ENCODE data around the gene FOXO3.
"Not testable (repeated sequence)": the region's sequence is repeated elsewhere in the genome, so short reads cannot be mapped to it uniquely, and the experiment has no call there.

FOXO3 gene

GRCh38 chr6:108652375-108652774 lies 91.7 kb downstream of the FOXO3 start:
- no peak for DNase-seq (ENCODE audit: low read depth)
- H3K4me3 ChIP-seq (ENCODE audit: low read depth, low read length): no peak overlapping the region
- TF ChIP-seq, protein P1, sequence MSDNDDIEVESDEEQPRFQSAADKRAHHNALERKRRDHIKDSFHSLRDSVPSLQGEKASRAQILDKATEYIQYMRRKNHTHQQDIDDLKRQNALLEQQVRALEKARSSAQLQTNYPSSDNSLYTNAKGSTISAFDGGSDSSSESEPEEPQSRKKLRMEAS (IDR thresholded peaks at IDR 0.05; ENCODE audit: low read depth, low read length): no peak
- no peak for TF ChIP-seq POLR2A (IDR thresholded peaks at IDR 0.05; ENCODE audit: extremely low read depth, insufficient read length)

DNA sequence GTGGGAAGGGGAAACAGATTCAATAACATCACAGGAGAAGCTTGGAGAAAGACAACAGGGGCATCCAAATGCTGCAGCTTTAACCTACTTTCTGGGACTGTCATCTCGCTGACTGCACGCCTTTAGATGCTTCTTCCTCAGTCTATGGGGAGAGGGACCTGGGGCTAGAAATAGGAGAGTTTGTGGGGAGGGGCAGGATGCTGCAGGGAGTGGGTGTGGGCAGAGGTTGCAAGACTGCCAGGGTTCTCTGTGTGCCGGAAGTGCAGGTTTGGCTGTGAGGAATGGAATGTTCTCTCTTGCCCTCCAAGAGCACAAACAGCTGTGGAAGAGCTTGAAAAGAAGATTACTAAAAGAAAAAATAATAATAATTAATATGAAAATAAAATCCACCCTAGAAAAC lies 93.2 kb downstream of the FOXO3 start:
- no peak overlapping the region for H3K4me3 ChIP-seq (ENCODE audit: low read depth, low read length)
- TF ChIP-seq MYC (IDR thresholded peaks at IDR 0.05; ENCODE audit: low read depth, low read length) (no peak), CTCF (IDR thresholded peaks at IDR 0.05; ENCODE audit: low read depth, low read length) (no peak), POLR2A (IDR thresholded peaks at IDR 0.05; ENCODE audit: extremely low read depth, insufficient read length) (no peak)
- TF ChIP-seq, protein P1 (IDR thresholded peaks at IDR 0.05; ENCODE audit: low read depth, low read length): no peak
- no peak for DNase-seq (ENCODE audit: low read depth)

DNA sequence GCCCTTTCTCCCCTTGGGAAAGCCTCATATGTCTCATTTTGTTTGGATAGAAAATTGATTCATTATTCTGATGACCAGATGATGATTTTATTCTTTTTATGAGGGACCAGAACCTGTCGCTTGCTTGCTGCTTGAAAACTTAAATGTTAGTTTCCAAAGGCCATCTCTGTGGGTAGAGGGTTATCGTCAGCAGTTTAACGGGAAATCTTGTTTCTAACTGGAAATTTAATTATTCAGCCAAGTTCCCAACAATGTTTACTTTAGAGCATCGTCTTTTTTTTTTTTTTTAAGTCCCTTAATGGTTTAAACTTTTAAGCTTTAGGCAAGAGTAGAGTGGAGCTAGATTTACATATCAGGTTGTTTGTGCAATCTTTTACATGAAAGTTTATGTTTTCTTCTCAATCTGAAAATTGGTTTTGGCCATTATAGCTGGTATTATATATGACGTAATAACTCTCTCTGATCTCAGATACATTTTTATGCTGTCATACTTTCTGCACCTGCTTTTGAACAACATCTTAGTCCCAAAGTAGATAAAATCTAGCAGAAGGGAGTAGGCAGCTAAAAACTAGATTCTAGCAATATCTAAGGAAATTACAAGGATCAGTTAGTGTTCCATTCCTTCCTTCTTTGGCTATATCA lies 93.9 kb downstream of the FOXO3 start:
- H3K4me3 ChIP-seq (ENCODE audit: low read depth, low read length): no peak overlapping the region
- TF ChIP-seq, protein P1 (IDR thresholded peaks at IDR 0.05; ENCODE audit: low read depth, low read length): no peak
- no peak for TF ChIP-seq POLR2A (IDR thresholded peaks at IDR 0.05; ENCODE audit: extremely low read depth, insufficient read length)
- no peak for DNase-seq (ENCODE audit: low read depth)

DNA sequence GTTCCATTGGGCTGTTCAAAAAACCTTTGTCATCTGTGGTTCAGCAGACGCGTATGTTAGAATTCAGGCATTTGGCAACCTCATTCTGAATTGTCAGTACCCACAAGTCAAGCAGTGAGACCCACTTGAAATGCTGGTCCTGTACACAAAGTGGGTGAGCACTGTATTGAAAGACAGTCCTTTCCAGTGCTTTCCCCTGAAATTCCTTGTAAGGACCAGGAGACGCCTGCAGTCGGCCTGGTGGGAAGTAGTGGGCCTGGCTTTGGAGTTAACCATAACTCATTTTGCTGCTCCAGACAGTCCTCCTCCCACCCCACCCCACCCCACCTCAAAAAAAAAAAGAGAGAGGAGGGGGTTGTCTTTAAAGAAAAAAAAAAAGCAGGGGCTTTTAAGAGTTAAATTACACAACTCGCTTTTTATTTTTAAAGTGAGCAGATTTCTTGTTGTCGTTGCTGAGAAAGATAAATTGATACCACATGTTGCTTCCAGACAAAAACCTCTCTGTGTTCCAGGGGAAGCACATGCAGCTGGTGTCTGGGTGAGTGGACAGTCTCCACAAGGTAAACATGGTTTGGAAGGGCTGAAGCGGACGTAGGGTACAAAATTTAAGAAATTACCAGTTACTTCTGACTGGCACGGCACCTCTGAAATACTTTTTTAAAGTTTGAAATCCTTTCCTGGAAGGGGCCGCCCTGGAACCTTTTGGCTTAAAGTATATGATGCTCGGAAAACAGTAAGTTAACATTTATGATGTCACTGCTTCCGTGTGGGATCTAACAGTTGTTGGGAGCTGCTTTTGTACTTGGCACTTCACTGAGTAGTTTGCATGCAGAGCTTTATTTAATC lies 95.3 kb downstream of the FOXO3 start:
- DNase-seq (ENCODE audit: low read depth): no peak
- H3K4me3 ChIP-seq (ENCODE audit: low read depth, low read length): no peak overlapping the region
- TF ChIP-seq, protein P1 (IDR thresholded peaks at IDR 0.05; ENCODE audit: low read depth, low read length): no peak
- no peak for TF ChIP-seq POLR2A (IDR thresholded peaks at IDR 0.05; ENCODE audit: extremely low read depth, insufficient read length)
- TF ChIP-seq MYC (IDR thresholded peaks at IDR 0.05; ENCODE audit: low read depth, low read length): no peak
- no peak for TF ChIP-seq CTCF (IDR thresholded peaks at IDR 0.05; ENCODE audit: low read depth, low read length)

DNA sequence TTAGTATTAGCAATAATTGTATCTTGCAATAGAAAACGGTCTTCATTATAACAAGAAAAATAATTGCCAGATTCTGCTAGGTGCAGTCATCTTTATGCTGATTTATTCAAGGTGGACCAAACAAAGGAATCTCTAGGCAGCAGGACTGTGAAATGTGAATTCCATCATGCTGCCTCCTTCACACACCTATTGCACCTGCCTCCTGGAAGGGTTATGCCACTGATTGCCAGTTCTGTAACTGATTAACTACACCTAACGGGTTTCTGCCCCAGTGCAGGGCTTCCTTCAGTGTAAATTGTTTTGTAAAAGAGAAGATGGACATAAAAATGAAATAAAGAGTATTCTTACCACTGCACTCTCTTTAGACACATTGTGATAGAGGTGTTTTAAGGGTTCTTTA lies 96.1 kb downstream of the FOXO3 start:
- DNase-seq (ENCODE audit: low read depth): no peak
- no peak for TF ChIP-seq POLR2A (IDR thresholded peaks at IDR 0.05; ENCODE audit: extremely low read depth, insufficient read length)
- TF ChIP-seq CTCF (IDR thresholded peaks at IDR 0.05; ENCODE audit: low read depth, low read length): no peak
- no peak for TF ChIP-seq MYC (IDR thresholded peaks at IDR 0.05; ENCODE audit: low read depth, low read length)
- TF ChIP-seq, protein P1 (IDR thresholded peaks at IDR 0.05; ENCODE audit: low read depth, low read length): no peak
- H3K4me3 ChIP-seq (ENCODE audit: low read depth, low read length): no peak overlapping the region

DNA sequence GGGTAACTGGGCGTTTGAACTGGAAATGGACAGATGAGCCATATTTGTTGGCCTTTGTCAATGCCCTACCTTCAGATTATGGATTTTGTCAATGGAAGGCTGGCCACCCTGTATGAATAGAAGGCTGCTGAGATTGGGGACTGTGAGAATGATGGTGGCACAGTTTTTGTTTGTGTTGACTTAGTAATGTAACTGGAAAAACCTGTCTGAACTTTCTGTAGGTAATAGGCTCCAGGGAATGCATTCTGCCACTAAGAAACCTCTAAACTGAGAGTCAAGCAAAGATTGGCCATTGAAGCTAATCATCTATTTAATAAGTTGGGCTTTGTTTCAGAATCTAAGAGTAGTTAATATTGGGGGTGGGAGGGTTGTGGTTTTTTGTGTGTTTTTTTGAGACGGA lies 97.5 kb downstream of the FOXO3 start:
- TF ChIP-seq CTCF (IDR thresholded peaks at IDR 0.05; ENCODE audit: low read depth, low read length) (no peak), MYC (IDR thresholded peaks at IDR 0.05; ENCODE audit: low read depth, low read length) (no peak)
- H3K4me3 ChIP-seq (ENCODE audit: low read depth, low read length): no peak overlapping the region
- no peak for DNase-seq (ENCODE audit: low read depth)

DNA sequence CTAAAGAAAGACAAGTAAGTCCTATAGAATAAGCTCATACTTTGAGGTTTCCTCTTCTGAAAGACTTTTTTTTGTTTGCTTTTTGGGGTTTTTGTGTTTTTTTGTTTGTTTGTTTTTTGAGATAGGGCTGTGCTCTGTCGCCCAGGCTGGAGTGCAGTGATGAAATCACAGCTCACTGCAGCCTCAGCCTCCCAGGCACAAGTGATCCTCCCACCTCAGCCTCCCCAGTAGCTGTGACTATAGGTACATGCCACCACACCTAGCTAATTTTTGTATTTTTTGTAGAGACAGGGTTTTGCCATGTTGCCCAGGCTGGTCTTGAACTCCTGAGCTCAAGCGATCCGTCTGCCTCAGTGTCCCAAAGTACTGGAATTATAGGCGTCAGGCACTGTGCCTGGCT lies 98.1 kb downstream of the FOXO3 start:
- DNase-seq (ENCODE audit: low read depth); H3K4me3 ChIP-seq (ENCODE audit: low read depth, low read length): not testable (repeated sequence)

Measured in NB4 (cell line).